ENCODE measurements around the gene PTPRG.

PTPRG gene

GRCh38 chr3:62090519-62090918, 529.1 kb downstream of the PTPRG start:
- TF ChIP-seq CTCF (IDR thresholded peaks at IDR 0.05), result no peak
- no peak overlapping the region for H3K4me3 Mint-ChIP-seq
- no peak for DNase-seq
- H3K9me3 Mint-ChIP-seq, result no peaks in the 10 kb centered on the region
- no peaks in the 10 kb centered on the region for H3K27me3 Mint-ChIP-seq (ENCODE audit: low read depth, poor library complexity)
- H3K36me3 Mint-ChIP-seq (ENCODE audit: low read depth), result peaks cover 13% of the 10 kb centered on the region
- H3K27ac Mint-ChIP-seq, result no peak overlapping the region
- H3K4me1 Mint-ChIP-seq, result peaks cover 27% of the 10 kb centered on the region

GRCh38 chr3:62093025-62093424, 531.7 kb downstream of the PTPRG start:
- no peak for DNase-seq
- H3K4me3 Mint-ChIP-seq, result no peak overlapping the region
- H3K36me3 Mint-ChIP-seq (ENCODE audit: low read depth), result peaks cover 13% of the 10 kb centered on the region
- H3K27ac Mint-ChIP-seq, result no peak overlapping the region
- no peak for TF ChIP-seq CTCF (IDR thresholded peaks at IDR 0.05)
- H3K9me3 Mint-ChIP-seq, result no peaks in the 10 kb centered on the region
- H3K27me3 Mint-ChIP-seq (ENCODE audit: low read depth, poor library complexity), result no peaks in the 10 kb centered on the region
- H3K4me1 Mint-ChIP-seq, result peaks cover 21% of the 10 kb centered on the region

- H3K27ac Mint-ChIP-seq, result peak overlapping the region; percentile 14
- TF ChIP-seq CTCF (IDR thresholded peaks at IDR 0.05), result no peak
- peaks cover 21% of the 10 kb centered on the region for H3K4me1 Mint-ChIP-seq
- no peak overlapping the region for H3K4me3 Mint-ChIP-seq
- H3K27me3 Mint-ChIP-seq (ENCODE audit: low read depth, poor library complexity), result no peaks in the 10 kb centered on the region
- no peaks in the 10 kb centered on the region for H3K9me3 Mint-ChIP-seq
- DNase-seq, result no peak
- H3K36me3 Mint-ChIP-seq (ENCODE audit: low read depth), result peaks cover 13% of the 10 kb centered on the region
Measured at GRCh38 chr3:62094461-62094860, 533.1 kb downstream of the PTPRG start.

- no peak for TF ChIP-seq CTCF (IDR thresholded peaks at IDR 0.05)
- no peaks in the 10 kb centered on the region for H3K9me3 Mint-ChIP-seq
- no peak overlapping the region for H3K4me3 Mint-ChIP-seq
- no peaks in the 10 kb centered on the region for H3K27me3 Mint-ChIP-seq (ENCODE audit: low read depth, poor library complexity)
- no peak for DNase-seq
- peaks cover 13% of the 10 kb centered on the region for H3K36me3 Mint-ChIP-seq (ENCODE audit: low read depth)
- H3K4me1 Mint-ChIP-seq, result peaks cover 21% of the 10 kb centered on the region
- peak overlapping the region; percentile 13 for H3K27ac Mint-ChIP-seq
Measured at GRCh38 chr3:62095080-62095479, 533.7 kb downstream of the PTPRG start.

GRCh38 chr3:62095756-62096155, 534.4 kb downstream of the PTPRG start:
- Mint-ChIP-seq H3K27ac (peak overlapping the region; percentile 13), H3K36me3 (ENCODE audit: low read depth) (peaks cover 13% of the 10 kb centered on the region)
- TF ChIP-seq CTCF (IDR thresholded peaks at IDR 0.05), result no peak

GRCh38 chr3:62096521-62096920, 535.1 kb downstream of the PTPRG start:
- H3K27me3 Mint-ChIP-seq (ENCODE audit: low read depth, poor library complexity), result no peaks in the 10 kb centered on the region
- TF ChIP-seq CTCF (IDR thresholded peaks at IDR 0.05), result no peak
- no peaks in the 10 kb centered on the region for H3K9me3 Mint-ChIP-seq
- H3K27ac Mint-ChIP-seq, result no peak overlapping the region
- no peak for DNase-seq
- no peak overlapping the region for H3K4me3 Mint-ChIP-seq
- peaks cover 8% of the 10 kb centered on the region for H3K36me3 Mint-ChIP-seq (ENCODE audit: low read depth)
- H3K4me1 Mint-ChIP-seq, result peaks cover 15% of the 10 kb centered on the region

More at GRCh38 chr3:62095756-62096155, 534.4 kb downstream of the PTPRG start:
- no peak for DNase-seq
- Mint-ChIP-seq H3K9me3 (no peaks in the 10 kb centered on the region), H3K4me3 (no peak overlapping the region), H3K4me1 (peaks cover 18% of the 10 kb centered on the region), H3K27me3 (ENCODE audit: low read depth, poor library complexity) (no peaks in the 10 kb centered on the region)

Data from nephron progenitor cell (in vitro differentiated cells).